Measurements from ENCODE around the gene TINCR. TPM values are rescaled to one million over a fixed set of nuclear protein-coding genes. Genes with fewer than 3 reads are reported as not detected.

Gene TINCR
- total RNA-seq, 1 donor from 2014 or later: 3.7 TPM

- ATAC-seq: no peak
- intact Hi-C loops (cut with DNase I): no loop called here
- DNase-seq (ENCODE audit: low spot score): no peak
These were observed 34.5 kb downstream of the TINCR start for GRCh38 chr19:5533257-5533656.

GRCh38 chr19:5530701-5531100 lies 37.1 kb downstream of the TINCR start:
- ATAC-seq (no peak), DNase-seq (ENCODE audit: low spot score) (no peak)
- intact Hi-C loops (cut with DNase I): no loop called here

DNA sequence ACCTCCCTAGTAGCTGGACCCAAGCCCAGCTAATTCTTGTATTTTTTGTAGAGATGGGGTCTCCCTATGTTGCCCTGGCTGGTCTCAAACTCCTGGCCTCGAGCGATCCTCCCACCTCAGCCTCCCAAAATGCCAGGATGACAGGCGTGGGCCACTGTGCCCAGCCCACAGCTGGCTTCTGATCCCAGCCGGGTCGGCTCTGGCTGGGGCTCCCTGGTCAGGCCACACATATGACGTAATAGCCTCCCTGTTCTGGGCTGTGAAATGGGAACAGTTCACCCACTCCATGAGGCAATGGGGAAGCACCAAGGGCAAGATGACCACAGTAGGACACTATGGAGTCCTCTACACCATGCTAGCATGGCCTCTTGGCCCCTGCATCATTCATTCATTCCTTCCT lies 41.1 kb downstream of the TINCR start:
- intact Hi-C loops (cut with DNase I): no loop called here

GRCh38 chr19:5524081-5524480 lies 43.7 kb downstream of the TINCR start:
- no peak for DNase-seq (ENCODE audit: low spot score)
- ATAC-seq: no peak
- intact Hi-C loops (cut with DNase I): no loop called here

More for the DNA sequence above, 41.1 kb downstream of the TINCR start:
- no peak for ATAC-seq
- DNase-seq (ENCODE audit: low spot score): no peak

- no peak for ATAC-seq
- no peak for DNase-seq (ENCODE audit: low spot score)
- intact Hi-C loops (cut with DNase I): no loop called here
These were observed 45.6 kb downstream of the TINCR start for GRCh38 chr19:5522106-5522505.

- intact Hi-C loops (cut with DNase I): no loop called here
- DNase-seq (ENCODE audit: low spot score): no peak
- ATAC-seq: no peak
These were observed 47.3 kb downstream of the TINCR start for GRCh38 chr19:5520501-5520900.

DNA sequence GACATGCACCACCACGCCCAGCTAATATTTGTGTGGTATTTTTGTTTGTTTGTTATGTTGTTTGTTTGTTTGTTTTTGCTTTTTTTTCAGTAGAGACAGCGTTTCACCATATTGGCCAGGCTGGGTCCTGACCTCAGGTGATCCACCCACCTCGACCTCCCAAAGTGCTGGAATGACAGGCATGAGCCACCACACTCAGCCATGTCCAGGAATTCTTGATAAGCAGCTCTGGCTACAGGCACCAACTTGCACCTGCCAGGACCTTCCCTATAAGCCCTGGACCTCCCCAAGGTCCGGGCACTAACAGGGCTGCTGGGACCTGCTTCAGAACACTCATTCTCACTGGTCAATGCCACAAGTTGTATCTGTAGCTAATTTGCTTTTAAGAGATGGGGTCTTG lies 48.7 kb downstream of the TINCR start:
- DNase-seq (ENCODE audit: low spot score) (no peak), ATAC-seq (no peak)
- intact Hi-C loops (cut with DNase I): no loop called here

- ATAC-seq (no peak), DNase-seq (ENCODE audit: low spot score) (no peak)
- intact Hi-C loops (cut with DNase I): no loop called here
These were observed 52.0 kb downstream of the TINCR start for GRCh38 chr19:5515737-5516136.

- intact Hi-C loops (cut with DNase I): no loop called here
- no peak for DNase-seq (ENCODE audit: low spot score)
- ATAC-seq: no peak
These were observed 53.8 kb downstream of the TINCR start for GRCh38 chr19:5514001-5514400.

GRCh38 chr19:5512715-5513114 lies 55.0 kb downstream of the TINCR start:
- no peak for ATAC-seq
- intact Hi-C loops (cut with DNase I): no loop called here
- no peak for DNase-seq (ENCODE audit: low spot score)

Other genes starting within 250 kb of the TINCR start
- 278 TPM for gene PTPRS, start 227.1 kb downstream of the TINCR start, total RNA-seq
- gene ZNRF4, start 112.5 kb downstream of the TINCR start, total RNA-seq: not detected
- 121 TPM for gene SAFB2, start 54.8 kb upstream of the TINCR start, total RNA-seq
- 115 TPM for gene SAFB, start 55.1 kb upstream of the TINCR start, total RNA-seq
- gene MICOS13, start 112.6 kb upstream of the TINCR start, total RNA-seq: 35.9 TPM
- 3.7 TPM for gene HSD11B1L, start 113.1 kb upstream of the TINCR start, total RNA-seq
- gene RPL36, start 122.3 kb upstream of the TINCR start, total RNA-seq: 601 TPM
- gene LONP1, start 152.2 kb upstream of the TINCR start, total RNA-seq: 48.8 TPM
- gene CATSPERD, start 152.7 kb upstream of the TINCR start, total RNA-seq: not detected
- gene PRR22, start 216.8 kb upstream of the TINCR start, total RNA-seq: 1.0 TPM
- 27.9 TPM for gene DUS3L, start 223.2 kb upstream of the TINCR start, total RNA-seq
- gene NRTN, start 237.1 kb upstream of the TINCR start, total RNA-seq: not detected